Parathyroid adenoma (tissue), 2 donors: Measurements from ENCODE around the gene DUOX2.

Experiments
- H2AFZ ChIP-seq: fragments of 300-600 bp; sonication (generic); one replicate; pipeline ENCODE4 v1.7.0; 2017; ENCODE audit warnings: antibody characterized with exemption, mild to moderate bottlenecking
- H3K27ac ChIP-seq: fragments of 300-600 bp; sonication (generic); one replicate; pipeline ENCODE4 v1.7.0; 2017
- H3K27me3 ChIP-seq: fragments of 300-600 bp; sonication (generic); one replicate; pipeline ENCODE4 v1.7.0; 2017; ENCODE audit warnings: low read length; ENCODE audit not compliant: control insufficient read depth, insufficient read depth
- H3K36me3 ChIP-seq: fragments of 300-600 bp; sonication (generic); one replicate; pipeline ENCODE4 v1.7.0; 2017; ENCODE audit warnings: low read length; ENCODE audit not compliant: control insufficient read depth, insufficient read depth
- H3K4me1 ChIP-seq: fragments of 300-600 bp; sonication (generic); one replicate; pipeline ENCODE4 v1.7.0; 2017; ENCODE audit warnings: control low read depth
- H3K4me2 ChIP-seq: fragments of 300-600 bp; sonication (generic); one replicate; pipeline ENCODE4 v1.7.0; 2017; ENCODE audit warnings: low read length
- H3K4me3 ChIP-seq: fragments of 300-600 bp; sonication (generic); one replicate; pipeline ENCODE4 v1.7.0; 2017; ENCODE audit warnings: low read depth, low read length
- H3K79me2 ChIP-seq: fragments of 300-600 bp; sonication (generic); one replicate; pipeline ENCODE4 v1.7.0; 2017; ENCODE audit warnings: control low read depth
- H3K9ac ChIP-seq: fragments of 300-600 bp; sonication (generic); one replicate; pipeline ENCODE4 v1.7.0; 2017; ENCODE audit warnings: mild to moderate bottlenecking
- H3K9me3 ChIP-seq: fragments of 300-600 bp; sonication (generic); one replicate; pipeline ENCODE4 v1.7.0; 2017; ENCODE audit warnings: low read length; ENCODE audit not compliant: control insufficient read depth
- CTCF ChIP-seq: fragments of 300-600 bp; sonication (generic); IDR thresholded peaks from one replicate; pipeline ENCODE4 v1.7.0; 2017; ENCODE audit warnings: antibody characterized with exemption, mild to moderate bottlenecking
- donor health status: primary hyperparathyroidism.

Gene DUOX2

GRCh38 chr15:45112591-45113379 is 1.2 kb downstream of the DUOX2 start:
- no peaks in the 10 kb centered on the region for H3K27me3 ChIP-seq
- H3K9me3 ChIP-seq = no peaks in the 10 kb centered on the region
- TF ChIP-seq CTCF = no peak
- H3K79me2 ChIP-seq = no peaks in the 10 kb centered on the region
- H3K36me3 ChIP-seq = no peaks in the 10 kb centered on the region
- H3K27ac ChIP-seq = no peak overlapping the region
- no peak overlapping the region for H2AFZ ChIP-seq
- no peak overlapping the region for H3K4me3 ChIP-seq
- H3K4me1 ChIP-seq = no peaks in the 10 kb centered on the region
- H3K9ac ChIP-seq = no peak overlapping the region
- peak overlapping the region; percentile 26 for H3K4me2 ChIP-seq

- H3K4me2 ChIP-seq = peak overlapping the region; percentile 26
- no peaks in the 10 kb centered on the region for H3K79me2 ChIP-seq
- no peak for TF ChIP-seq CTCF
- no peaks in the 10 kb centered on the region for H3K36me3 ChIP-seq
- H3K9me3 ChIP-seq = no peaks in the 10 kb centered on the region
- H3K27ac ChIP-seq = no peak overlapping the region
- H3K4me1 ChIP-seq = no peaks in the 10 kb centered on the region
- H2AFZ ChIP-seq = no peak overlapping the region
- H3K4me3 ChIP-seq = no peak overlapping the region
- no peak overlapping the region for H3K9ac ChIP-seq
- H3K27me3 ChIP-seq = no peaks in the 10 kb centered on the region
Observed at GRCh38 chr15:45112143-45112590, 1.8 kb downstream of the DUOX2 start.

- Histone ChIP-seq H3K79me2 (no peaks in the 10 kb centered on the region), H3K4me2 (no peak overlapping the region), H3K4me3 (no peak overlapping the region), H3K36me3 (no peaks in the 10 kb centered on the region), H2AFZ (no peak overlapping the region), H3K9ac (no peak overlapping the region), H3K4me1 (no peaks in the 10 kb centered on the region), H3K27me3 (no peaks in the 10 kb centered on the region), H3K9me3 (no peaks in the 10 kb centered on the region), H3K27ac (no peak overlapping the region)
- TF ChIP-seq CTCF = no peak
Observed at GRCh38 chr15:45111390-45112142, 2.4 kb downstream of the DUOX2 start.

GRCh38 chr15:45110256-45110820 is 3.6 kb downstream of the DUOX2 start:
- H3K27ac ChIP-seq = no peak overlapping the region
- TF ChIP-seq CTCF = no peak
- H3K79me2 ChIP-seq = no peaks in the 10 kb centered on the region
- no peak overlapping the region for H3K4me3 ChIP-seq
- H3K27me3 ChIP-seq = no peaks in the 10 kb centered on the region
- H2AFZ ChIP-seq = no peak overlapping the region
- H3K9ac ChIP-seq = no peak overlapping the region
- no peaks in the 10 kb centered on the region for H3K9me3 ChIP-seq
- H3K36me3 ChIP-seq = no peaks in the 10 kb centered on the region
- no peaks in the 10 kb centered on the region for H3K4me1 ChIP-seq
- no peak overlapping the region for H3K4me2 ChIP-seq
